Parathyroid adenoma (tissue), 2 donors: ENCODE results near the gene FDX1.

Source experiments
- H2AFZ ChIP-seq: fragments of 300-600 bp; sonication (generic); one replicate; pipeline ENCODE4 v1.7.0; 2017; ENCODE audit warnings: antibody characterized with exemption, mild to moderate bottlenecking
- H3K27ac ChIP-seq: fragments of 300-600 bp; sonication (generic); one replicate; pipeline ENCODE4 v1.7.0; 2017
- H3K27me3 ChIP-seq: fragments of 300-600 bp; sonication (generic); one replicate; pipeline ENCODE4 v1.7.0; 2017; ENCODE audit warnings: low read length; ENCODE audit not compliant: control insufficient read depth, insufficient read depth
- H3K36me3 ChIP-seq: fragments of 300-600 bp; sonication (generic); one replicate; pipeline ENCODE4 v1.7.0; 2017; ENCODE audit warnings: low read length; ENCODE audit not compliant: control insufficient read depth, insufficient read depth
- H3K4me1 ChIP-seq: fragments of 300-600 bp; sonication (generic); one replicate; pipeline ENCODE4 v1.7.0; 2017; ENCODE audit warnings: control low read depth
- H3K4me2 ChIP-seq: fragments of 300-600 bp; sonication (generic); one replicate; pipeline ENCODE4 v1.7.0; 2017; ENCODE audit warnings: low read length
- H3K4me3 ChIP-seq: fragments of 300-600 bp; sonication (generic); one replicate; pipeline ENCODE4 v1.7.0; 2017; ENCODE audit warnings: low read depth, low read length
- H3K79me2 ChIP-seq: fragments of 300-600 bp; sonication (generic); one replicate; pipeline ENCODE4 v1.7.0; 2017; ENCODE audit warnings: control low read depth
- H3K9ac ChIP-seq: fragments of 300-600 bp; sonication (generic); one replicate; pipeline ENCODE4 v1.7.0; 2017; ENCODE audit warnings: mild to moderate bottlenecking
- H3K9me3 ChIP-seq: fragments of 300-600 bp; sonication (generic); one replicate; pipeline ENCODE4 v1.7.0; 2017; ENCODE audit warnings: low read length; ENCODE audit not compliant: control insufficient read depth
- CTCF ChIP-seq: fragments of 300-600 bp; sonication (generic); IDR thresholded peaks from one replicate; pipeline ENCODE4 v1.7.0; 2017; ENCODE audit warnings: antibody characterized with exemption, mild to moderate bottlenecking
- donor health status: primary hyperparathyroidism.

FDX1 gene

DNA sequence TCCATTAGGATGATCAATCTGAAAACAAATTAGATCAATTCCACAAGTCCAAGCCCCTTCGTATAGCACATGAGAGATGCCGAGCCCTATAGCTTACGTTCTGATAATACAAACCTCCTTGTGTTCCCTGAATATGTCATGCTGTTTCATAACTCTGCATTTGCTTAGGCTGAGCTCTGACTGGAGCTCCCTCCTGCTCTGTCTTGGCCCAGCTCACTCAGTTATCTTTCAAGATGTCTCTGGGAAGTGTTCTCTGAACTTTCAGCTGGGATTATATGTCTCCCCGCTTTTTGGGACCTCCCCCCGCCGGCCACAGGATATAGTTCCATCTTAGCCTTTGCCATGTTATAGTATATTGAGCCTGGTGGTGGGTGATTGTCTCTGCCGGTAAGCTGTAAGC lies 44.0 kb downstream of the FDX1 start:
- no peaks in the 10 kb centered on the region for H3K27me3 ChIP-seq
- no peak overlapping the region for H3K4me3 ChIP-seq
- no peaks in the 10 kb centered on the region for H3K79me2 ChIP-seq
- no peak for TF ChIP-seq CTCF
- H3K9ac ChIP-seq: no peak overlapping the region
- no peaks in the 10 kb centered on the region for H3K9me3 ChIP-seq
- no peak overlapping the region for H3K27ac ChIP-seq
- H3K36me3 ChIP-seq: no peaks in the 10 kb centered on the region
- no peak overlapping the region for H3K4me2 ChIP-seq
- no peaks in the 10 kb centered on the region for H3K4me1 ChIP-seq
- H2AFZ ChIP-seq: no peak overlapping the region

DNA sequence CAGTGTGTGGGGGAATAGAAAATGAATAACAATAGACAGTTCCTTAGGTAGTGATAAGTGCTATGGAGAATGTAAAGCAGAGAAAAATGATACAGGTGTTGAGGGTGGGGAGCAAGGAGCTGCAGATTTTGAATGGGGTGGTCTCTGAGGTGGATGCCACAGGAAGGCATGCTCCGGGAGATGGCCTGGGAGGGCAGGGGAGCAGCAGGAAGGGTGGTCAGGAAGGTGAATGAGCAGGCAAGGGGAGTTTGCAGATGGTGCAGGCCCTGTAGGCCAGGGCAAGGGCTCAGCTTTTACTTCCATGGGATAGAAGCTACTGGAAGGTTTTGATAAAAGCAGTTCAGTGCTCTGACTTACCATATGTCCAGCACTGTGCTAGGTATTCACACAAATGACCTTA lies 44.8 kb downstream of the FDX1 start:
- Histone ChIP-seq H3K79me2 (no peaks in the 10 kb centered on the region), H3K4me3 (no peak overlapping the region), H3K36me3 (no peaks in the 10 kb centered on the region), H3K4me2 (no peak overlapping the region), H3K27ac (no peak overlapping the region), H3K9me3 (no peaks in the 10 kb centered on the region), H3K4me1 (no peaks in the 10 kb centered on the region), H2AFZ (no peak overlapping the region), H3K27me3 (no peaks in the 10 kb centered on the region), H3K9ac (no peak overlapping the region)
- no peak for TF ChIP-seq CTCF

DNA sequence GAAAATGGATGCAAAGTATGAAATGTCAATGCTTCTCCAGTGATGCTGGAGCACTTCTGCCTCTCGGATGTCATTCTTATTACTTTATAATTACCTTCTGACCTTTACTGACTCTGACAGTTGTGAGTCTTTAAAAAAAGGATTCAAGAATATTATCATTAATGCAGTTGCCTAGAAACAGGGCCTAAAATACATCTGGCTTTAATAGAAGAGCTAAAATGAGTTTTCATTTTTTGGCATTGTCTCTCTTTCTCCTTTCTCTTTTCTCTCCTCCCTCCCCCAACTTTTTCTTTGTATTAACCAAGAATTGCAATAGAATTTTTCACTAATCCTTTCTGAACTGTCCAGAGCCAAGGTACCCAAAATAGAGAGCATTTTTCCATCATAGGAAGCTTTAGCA lies 45.9 kb downstream of the FDX1 start:
- no peaks in the 10 kb centered on the region for H3K36me3 ChIP-seq
- H3K9ac ChIP-seq: no peak overlapping the region
- H2AFZ ChIP-seq: no peak overlapping the region
- H3K4me3 ChIP-seq: no peak overlapping the region
- H3K27me3 ChIP-seq: no peaks in the 10 kb centered on the region
- H3K27ac ChIP-seq: no peak overlapping the region
- no peaks in the 10 kb centered on the region for H3K9me3 ChIP-seq
- H3K4me2 ChIP-seq: no peak overlapping the region
- H3K79me2 ChIP-seq: no peaks in the 10 kb centered on the region
- no peak for TF ChIP-seq CTCF
- H3K4me1 ChIP-seq: no peaks in the 10 kb centered on the region

- H3K4me1 ChIP-seq: no peaks in the 10 kb centered on the region
- no peaks in the 10 kb centered on the region for H3K36me3 ChIP-seq
- H3K9ac ChIP-seq: no peak overlapping the region
- no peak overlapping the region for H3K27ac ChIP-seq
- H3K79me2 ChIP-seq: no peaks in the 10 kb centered on the region
- no peaks in the 10 kb centered on the region for H3K9me3 ChIP-seq
- no peak for TF ChIP-seq CTCF
- no peak overlapping the region for H2AFZ ChIP-seq
- no peak overlapping the region for H3K4me3 ChIP-seq
- no peak overlapping the region for H3K4me2 ChIP-seq
- H3K27me3 ChIP-seq: no peaks in the 10 kb centered on the region
Observed at GRCh38 chr11:110478410-110478809, 48.7 kb downstream of the FDX1 start.
